PC-9 (cell line): ENCODE data around the gene SEMA5A.

Source experiments
- EZH2 ChIP-seq: fragments of 200-600 bp; sonication (generic); IDR thresholded peaks from 2 replicates; pipeline ENCODE4 v1.8.0; 2017; ENCODE audit warnings: antibody characterized with exemption, low read depth
- TF ChIP-seq, protein P1 (sequence below): fragments of 200-600 bp; sonication (generic); conservative IDR thresholded peaks from 2 replicates; pipeline ENCODE4 v1.6.1; 2017; ENCODE audit warnings: mixed run types, antibody characterized with exemption, mild to moderate bottlenecking, moderate library complexity

GRCh38 chr5:9454012-9454481 lies 91.8 kb downstream of the SEMA5A start:
- TF ChIP-seq, protein P1, sequence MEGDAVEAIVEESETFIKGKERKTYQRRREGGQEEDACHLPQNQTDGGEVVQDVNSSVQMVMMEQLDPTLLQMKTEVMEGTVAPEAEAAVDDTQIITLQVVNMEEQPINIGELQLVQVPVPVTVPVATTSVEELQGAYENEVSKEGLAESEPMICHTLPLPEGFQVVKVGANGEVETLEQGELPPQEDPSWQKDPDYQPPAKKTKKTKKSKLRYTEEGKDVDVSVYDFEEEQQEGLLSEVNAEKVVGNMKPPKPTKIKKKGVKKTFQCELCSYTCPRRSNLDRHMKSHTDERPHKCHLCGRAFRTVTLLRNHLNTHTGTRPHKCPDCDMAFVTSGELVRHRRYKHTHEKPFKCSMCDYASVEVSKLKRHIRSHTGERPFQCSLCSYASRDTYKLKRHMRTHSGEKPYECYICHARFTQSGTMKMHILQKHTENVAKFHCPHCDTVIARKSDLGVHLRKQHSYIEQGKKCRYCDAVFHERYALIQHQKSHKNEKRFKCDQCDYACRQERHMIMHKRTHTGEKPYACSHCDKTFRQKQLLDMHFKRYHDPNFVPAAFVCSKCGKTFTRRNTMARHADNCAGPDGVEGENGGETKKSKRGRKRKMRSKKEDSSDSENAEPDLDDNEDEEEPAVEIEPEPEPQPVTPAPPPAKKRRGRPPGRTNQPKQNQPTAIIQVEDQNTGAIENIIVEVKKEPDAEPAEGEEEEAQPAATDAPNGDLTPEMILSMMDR = no peak
- TF ChIP-seq EZH2 = no peak
